ENCODE results near the gene MACIR. TPM values are rescaled to one million over a fixed set of nuclear protein-coding genes. Genes with fewer than 3 reads are reported as not detected.

MACIR gene, protein sequence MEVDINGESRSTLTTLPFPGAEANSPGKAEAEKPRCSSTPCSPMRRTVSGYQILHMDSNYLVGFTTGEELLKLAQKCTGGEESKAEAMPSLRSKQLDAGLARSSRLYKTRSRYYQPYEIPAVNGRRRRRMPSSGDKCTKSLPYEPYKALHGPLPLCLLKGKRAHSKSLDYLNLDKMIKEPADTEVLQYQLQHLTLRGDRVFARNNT
- 1 to 10 TPM in 2 of 6 experiments, under 1 TPM in 4; 0.37 to 1.9 (median 0.75) TPM for total RNA-seq
- long read RNA-seq = 0 reads

DNA sequence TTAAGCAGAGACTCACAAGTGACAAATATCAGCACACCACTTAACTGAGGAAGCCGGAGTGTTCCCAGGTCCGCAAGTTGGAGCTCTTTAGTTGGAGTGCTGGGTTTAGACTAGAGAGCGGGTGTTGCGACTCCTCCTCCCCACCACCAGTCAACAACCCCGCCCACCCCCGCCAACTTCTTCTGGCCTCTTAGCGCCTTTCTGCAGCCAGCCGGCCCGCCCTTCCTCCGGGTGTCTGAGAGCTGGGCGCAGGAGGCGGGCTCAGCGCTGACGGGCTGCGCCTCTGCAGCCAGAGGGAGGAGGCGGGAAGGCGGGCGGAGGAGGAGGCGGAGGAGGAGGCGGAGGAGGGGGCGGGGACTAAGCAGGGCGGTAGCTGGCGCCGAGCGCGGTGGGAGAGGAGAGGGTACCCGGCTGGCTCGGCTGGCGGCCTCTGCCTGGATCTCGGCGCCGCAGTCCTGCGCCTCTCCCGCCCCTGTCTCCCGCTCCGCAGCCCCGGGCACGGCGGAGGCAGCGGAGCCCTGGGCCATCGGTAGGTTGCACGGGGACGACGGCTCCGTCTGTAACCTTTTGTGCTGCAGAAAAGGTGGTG is at the start of gene MACIR:
MACIR (plus strand) TSS at position 396 of the 589 bp plus-strand sequence. CDS start 17,157 bp downstream, outside the sequence.
- H3K27me3 ChIP-seq = no peaks in the 10 kb centered on the region
- peak; percentile 66 for TF ChIP-seq POLR2A (IDR thresholded peaks at IDR 0.05)
- TF ChIP-seq, protein P1, sequence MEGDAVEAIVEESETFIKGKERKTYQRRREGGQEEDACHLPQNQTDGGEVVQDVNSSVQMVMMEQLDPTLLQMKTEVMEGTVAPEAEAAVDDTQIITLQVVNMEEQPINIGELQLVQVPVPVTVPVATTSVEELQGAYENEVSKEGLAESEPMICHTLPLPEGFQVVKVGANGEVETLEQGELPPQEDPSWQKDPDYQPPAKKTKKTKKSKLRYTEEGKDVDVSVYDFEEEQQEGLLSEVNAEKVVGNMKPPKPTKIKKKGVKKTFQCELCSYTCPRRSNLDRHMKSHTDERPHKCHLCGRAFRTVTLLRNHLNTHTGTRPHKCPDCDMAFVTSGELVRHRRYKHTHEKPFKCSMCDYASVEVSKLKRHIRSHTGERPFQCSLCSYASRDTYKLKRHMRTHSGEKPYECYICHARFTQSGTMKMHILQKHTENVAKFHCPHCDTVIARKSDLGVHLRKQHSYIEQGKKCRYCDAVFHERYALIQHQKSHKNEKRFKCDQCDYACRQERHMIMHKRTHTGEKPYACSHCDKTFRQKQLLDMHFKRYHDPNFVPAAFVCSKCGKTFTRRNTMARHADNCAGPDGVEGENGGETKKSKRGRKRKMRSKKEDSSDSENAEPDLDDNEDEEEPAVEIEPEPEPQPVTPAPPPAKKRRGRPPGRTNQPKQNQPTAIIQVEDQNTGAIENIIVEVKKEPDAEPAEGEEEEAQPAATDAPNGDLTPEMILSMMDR (IDR thresholded peaks at IDR 0.05) = no peak
- peaks cover 0 to 3% (median 0%) of the 10 kb centered on the region in 4 donors for H3K4me1 ChIP-seq
- peak within 1 kb of the TSS; percentile 41 to 65 (median 56) for H3K27ac ChIP-seq
- intact Hi-C loops (cut with DNase I) = no loop called here
- H3K9me3 ChIP-seq = no peaks in the 10 kb centered on the region
- peak; percentile 96 to 99 (median 98) for ATAC-seq
- no peaks in the 10 kb centered on the region for H3K36me3 ChIP-seq
- WGBS (ENCODE audit: insufficient coverage, low coverage, low lambda C conversion rate, missing lambda C conversion rate) = 0% methylated on average over 10 of the region's 45 CpGs
- DNase-seq = peak; percentile 96 to 99 (median 99)
- peak within 1 kb of the TSS; percentile 71 to 80 (median 72) for H3K4me3 ChIP-seq

DNA sequence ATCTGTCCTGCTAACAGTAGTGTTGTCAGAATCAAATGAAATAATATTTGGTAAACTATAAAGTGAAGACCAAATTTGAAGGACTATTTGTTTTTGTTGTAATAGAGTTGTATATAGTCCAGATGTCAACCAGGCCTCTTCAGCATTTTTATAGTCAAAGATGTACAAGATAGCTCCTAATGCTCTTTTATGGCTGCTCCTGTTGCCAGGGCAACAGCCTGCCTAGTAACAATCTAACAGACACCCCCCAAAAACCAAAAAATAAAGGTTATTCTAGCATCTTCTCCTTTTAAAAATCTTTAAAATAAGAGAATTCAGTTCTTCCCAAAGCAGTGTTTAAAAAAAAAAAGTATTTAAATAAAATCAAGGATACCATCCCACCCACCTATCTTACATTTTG is 49.5 kb upstream of the MACIR start:
- TF ChIP-seq, protein P1 (IDR thresholded peaks at IDR 0.05) = no peak
- TF ChIP-seq POLR2A (IDR thresholded peaks at IDR 0.05) = no peak
- ATAC-seq (no peak), DNase-seq (no peak)
- intact Hi-C loops (cut with DNase I) = no loop called here
- H3K4me1 ChIP-seq = no peaks in the 10 kb centered on the region
- no peaks in the 10 kb centered on the region for H3K27me3 ChIP-seq
- no peaks in the 10 kb centered on the region for H3K9me3 ChIP-seq
- H3K36me3 ChIP-seq = no peaks in the 10 kb centered on the region
- H3K4me3 ChIP-seq = no peak overlapping the region
- no peak overlapping the region for H3K27ac ChIP-seq

DNA sequence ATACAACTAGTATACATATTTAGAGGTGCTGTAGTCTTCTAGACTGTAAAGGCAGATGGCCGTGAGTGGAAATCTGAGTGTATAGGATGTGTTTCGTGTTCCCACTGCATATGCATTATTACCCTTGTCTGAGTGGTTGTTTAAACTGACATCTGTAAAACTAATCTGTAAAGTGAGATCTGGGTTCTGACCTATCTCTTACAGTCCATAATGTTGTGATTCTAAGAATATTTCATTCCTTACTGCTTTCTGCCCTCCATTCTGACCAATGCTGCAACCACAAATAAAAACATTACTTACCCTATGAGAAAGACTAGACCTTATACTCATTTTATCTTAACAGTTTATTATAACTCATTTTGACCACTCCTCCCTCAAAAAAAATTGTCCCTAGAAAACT is 47.6 kb upstream of the MACIR start:
- intact Hi-C loops (cut with DNase I) = no loop called here
- no peaks in the 10 kb centered on the region for H3K36me3 ChIP-seq
- H3K4me3 ChIP-seq = no peak overlapping the region
- no peak for TF ChIP-seq POLR2A (IDR thresholded peaks at IDR 0.05)
- TF ChIP-seq, protein P1 (IDR thresholded peaks at IDR 0.05) = no peak
- no peaks in the 10 kb centered on the region for H3K4me1 ChIP-seq
- H3K27me3 ChIP-seq = no peaks in the 10 kb centered on the region
- H3K9me3 ChIP-seq = no peaks in the 10 kb centered on the region
- ATAC-seq (no peak), DNase-seq (no peak)
- 93% methylated on average over 2 of the region's 2 CpGs for WGBS (ENCODE audit: insufficient coverage, low coverage, low lambda C conversion rate, missing lambda C conversion rate)
- H3K27ac ChIP-seq = no peak overlapping the region

DNA sequence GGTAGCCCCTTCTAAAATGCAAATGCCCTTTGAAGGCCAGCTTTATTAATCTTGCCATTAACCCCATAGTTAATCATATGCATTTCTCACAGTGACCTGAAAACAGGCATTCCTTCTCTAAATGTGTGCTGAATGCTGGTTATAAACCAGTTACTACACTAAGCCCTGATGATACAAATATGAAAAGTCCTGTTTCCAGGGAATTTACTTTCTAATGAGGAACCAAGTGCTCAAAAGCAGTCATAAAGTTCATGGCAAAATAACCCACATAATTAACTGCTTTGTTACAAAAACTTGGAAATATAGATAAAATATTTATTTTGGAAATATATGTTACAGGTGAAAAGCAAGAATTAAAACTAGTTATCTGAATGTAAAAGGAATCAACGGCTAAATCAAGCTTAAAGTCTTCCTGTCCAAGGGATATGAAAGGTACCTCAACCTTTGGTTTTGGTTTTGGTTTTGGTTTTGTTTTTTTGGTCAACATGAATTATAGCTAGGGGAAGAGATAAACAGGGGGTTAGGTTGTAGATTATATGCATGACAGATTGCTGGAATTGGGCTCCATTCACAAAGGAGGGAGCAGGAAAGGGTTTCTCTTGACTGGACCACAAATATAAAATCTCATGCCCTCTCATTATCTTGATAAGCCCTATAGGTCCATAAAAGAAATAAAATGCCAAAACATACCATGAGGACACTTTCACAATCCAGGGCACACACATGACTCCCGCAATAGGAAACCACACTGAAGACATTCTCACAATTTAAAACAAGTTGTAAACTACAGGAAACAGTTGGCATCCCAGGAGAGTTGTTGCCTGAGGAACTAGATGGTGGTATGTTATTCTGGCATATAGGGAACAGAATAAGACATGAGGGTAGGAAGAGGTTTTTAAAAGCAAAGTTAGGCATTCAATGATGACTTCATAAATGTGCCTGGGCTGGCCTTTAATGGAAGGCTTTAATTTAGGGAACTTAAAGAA is 46.7 kb upstream of the MACIR start:
- WGBS (ENCODE audit: insufficient coverage, low coverage, low lambda C conversion rate, missing lambda C conversion rate) = 46% methylated on average over 2 of the region's 2 CpGs
- no peaks in the 10 kb centered on the region for H3K27me3 ChIP-seq
- TF ChIP-seq POLR2A (IDR thresholded peaks at IDR 0.05) = no peak
- TF ChIP-seq, protein P1 (IDR thresholded peaks at IDR 0.05) = no peak
- ATAC-seq (peak in 1 of 4 donors; percentile 34), DNase-seq (no peak)
- no peaks in the 10 kb centered on the region for H3K36me3 ChIP-seq
- H3K4me1 ChIP-seq = no peaks in the 10 kb centered on the region
- no peak overlapping the region for H3K4me3 ChIP-seq
- H3K9me3 ChIP-seq = no peaks in the 10 kb centered on the region
- intact Hi-C loops (cut with DNase I) = no loop called here
- no peak overlapping the region for H3K27ac ChIP-seq
